B cell (primary cell): ENCODE results near the gene CHRNA7. TPM values are rescaled to one million over a fixed set of nuclear protein-coding genes. Genes with fewer than 3 reads are reported as not detected.

Experiments used
- ATAC-seq: fragments of 200-7000 bp; cut with Tn5 transposase; one replicate; pipeline ENCODE4 v1.10.0; 2021; ENCODE audit warnings: low read depth, mild to moderate bottlenecking, moderate number of reproducible peaks, moderate library complexity
- CTCF ChIA-PET: fragments of 350-600 bp; sonication (Branson Sonifier 250); formaldehyde crosslinking; loops from one replicate; lab custom pipeline; 2021; ENCODE audit warnings: antibody characterized with exemption, inconsistent platforms; lab: Charles Lee
- POLR2A ChIA-PET: fragments of 350-600 bp; sonication (Branson Sonifier 250); formaldehyde crosslinking; loops from one replicate; lab custom pipeline; 2021; ENCODE audit warnings: antibody characterized with exemption; lab: Charles Lee
- DNase-seq: peaks from one replicate; pipeline ENCODE4 v3.0.0; 2013
- H2AFZ ChIP-seq: 2 replicates; pipeline ENCODE4 v1.6.1; 2012; ENCODE audit warnings: mild to moderate bottlenecking, low read depth, low read length; ENCODE audit not compliant: insufficient read depth, poor library complexity, severe bottlenecking
- H3K27ac ChIP-seq, 2 donors: 1 replicate in 1 of 2; 2 replicates in 1 of 2; pipeline ENCODE4 v1.5.1; 2012 to 2013; ENCODE audit warnings: low read length in 2 of 2, mild to moderate bottlenecking in 2 of 2, moderate library complexity in 1 of 2
- H3K27me3 ChIP-seq, 4 experiments: fragments of 200-600 bp in 1 of 4; sonication (generic) in 1 of 4; replicated peaks in 1 of 4; 1 replicate in 2 of 4; 2 replicates in 2 of 4; pipeline versions ENCODE4 v1.6.1 to v1.7.0; 2013 to 2016; ENCODE audit warnings: low read length in 3 of 4, mild to moderate bottlenecking in 2 of 4, mixed read lengths in 1 of 4, moderate library complexity in 1 of 4; ENCODE audit not compliant: insufficient read depth in 4 of 4, control insufficient read depth in 3 of 4; ENCODE audit errors: control extremely low read depth in 1 of 4
- H3K36me3 ChIP-seq, 2 experiments: replicated peaks in 1 of 2; 1 replicate in 1 of 2; 2 replicates in 1 of 2; pipeline versions ENCODE4 v1.6.1 to v1.7.1; 2013; ENCODE audit warnings: low read length in 1 of 2; ENCODE audit not compliant: insufficient read depth in 2 of 2, control insufficient read depth in 1 of 2; ENCODE audit errors: control extremely low read depth in 1 of 2, extremely low read depth in 1 of 2
- H3K4me1 ChIP-seq, 2 donors: fragments of 200-600 bp in 1 of 2; sonication (generic) in 1 of 2; 1 replicate in 1 of 2; 2 replicates in 1 of 2; pipeline versions ENCODE4 v1.5.1 to v1.6.1; 2013 to 2017; ENCODE audit warnings: low read length in 2 of 2; ENCODE audit not compliant: control insufficient read depth in 2 of 2, insufficient read depth in 2 of 2
- H3K4me2 ChIP-seq: replicated peaks from 2 replicates; pipeline ENCODE3; 2012; ENCODE audit warnings: mild to moderate bottlenecking, low read depth, low read length; ENCODE audit not compliant: poor library complexity, severe bottlenecking
- H3K4me3 ChIP-seq, 5 experiments: fragments of 200-600 bp in 1 of 5; sonication (generic) in 1 of 5; 1 replicate in 3 of 5; 2 replicates in 2 of 5; pipeline versions ENCODE4 v1.5.1 to v1.7.0; 2011 to 2016; ENCODE audit warnings: low read length in 4 of 5, mild to moderate bottlenecking in 4 of 5, low read depth in 2 of 5, control low read depth in 1 of 5, moderate library complexity in 1 of 5; ENCODE audit not compliant: insufficient read depth in 1 of 5; ENCODE audit errors: control extremely low read depth in 1 of 5, extremely low read depth in 1 of 5
- H3K79me2 ChIP-seq: fragments of 200-600 bp; sonication (generic); one replicate; pipeline ENCODE4 v1.6.0; 2016; ENCODE audit warnings: low read length; ENCODE audit not compliant: control insufficient read depth, insufficient read depth
- H3K9ac ChIP-seq: fragments of 200-600 bp; sonication (generic); 2 replicates; pipeline ENCODE4 v1.6.1; 2017; ENCODE audit warnings: mild to moderate bottlenecking, low read length, moderate library complexity
- H3K9me3 ChIP-seq, 3 donors: one replicate each; pipeline versions ENCODE4 v1.6.1 to v1.7.1; 2013; ENCODE audit warnings: low read length in 2 of 3; ENCODE audit not compliant: control insufficient read depth in 2 of 3, insufficient read depth in 1 of 3; ENCODE audit errors: control extremely low read depth in 1 of 3
- H4K20me1 ChIP-seq: 2 replicates; pipeline ENCODE4 v1.6.0; 2012; ENCODE audit warnings: mild to moderate bottlenecking, low read length; ENCODE audit not compliant: insufficient read depth, control insufficient read depth, poor library complexity, severe bottlenecking
- H3K27ac Mint-ChIP-seq: one replicate; pipeline ENCODE4 v1.8.0; 2021; ENCODE audit warnings: mixed read lengths
- H3K27me3 Mint-ChIP-seq: one replicate; pipeline ENCODE4 v1.8.0; 2021; ENCODE audit warnings: mixed read lengths
- H3K4me1 Mint-ChIP-seq: one replicate; pipeline ENCODE4 v1.8.0; 2021; ENCODE audit warnings: mixed read lengths
- H3K4me3 Mint-ChIP-seq: one replicate; pipeline ENCODE4 v1.8.0; 2021; ENCODE audit warnings: mixed read lengths
- H3K9me3 Mint-ChIP-seq: one replicate; pipeline ENCODE4 v1.8.0; 2022; ENCODE audit warnings: mixed read lengths; ENCODE audit not compliant: insufficient read depth
- EZH2 ChIP-seq: IDR thresholded peaks from 2 replicates; pipeline ENCODE4 v1.6.1; 2012; ENCODE audit warnings: borderline replicate concordance, low read depth, mild to moderate bottlenecking, moderate library complexity, low read length; ENCODE audit not compliant: insufficient read depth, poor library complexity, severe bottlenecking
- WGBS: methylation state at CpG from one replicate; pipeline ENCODE4 v1.1.5; 2013; ENCODE audit warnings: missing lambda C conversion rate; ENCODE audit not compliant: insufficient coverage; 5-methylcytosine and 5-hydroxymethylcytosine counted together
- intact Hi-C: fragments of 100-400 bp; cut with micrococcal nuclease; formaldehyde crosslinking; loops from one replicate; pipeline ENCODE4 v1.10.0; 2022
- polyA plus RNA-seq: library from polyadenylated mRNA; depleted of rRNA; stranded (reverse); fragments of >200 nt; gene quantifications from 2 replicates; pipeline ENCODE4 v1.2.3, GENCODE V29; 2012
- small RNA-seq: library from RNA; depleted of rRNA; stranded (forward); fragments of <200 nt; gene quantifications from one replicate; pipeline ENCODE3, GENCODE V24; 2012; ENCODE audit warnings: low replicate concordance, low read depth; ENCODE audit not compliant: insufficient read length
- total RNA-seq, 2 donors: library from RNA; stranded (reverse); fragments of 120-200 nt in 1 of 2; gene quantifications; 1 replicate in 1 of 2; 2 replicates in 1 of 2; pipeline versions ENCODE4 v1.2.3 to v1.2.4, GENCODE V29; 2013 to 2022
- TF ChIP-seq, protein P1 (sequence below): fragments of 200-600 bp; IDR thresholded peaks from one replicate; pipeline ENCODE4 v1.8.0; 2022; ENCODE audit warnings: antibody characterized with exemption, mild to moderate bottlenecking

The CHRNA7 gene
- total and polyA plus RNA-seq, 2 donors (not counting 1 experiment from before 2014, with no cell fraction given): 0.16 TPM; not detected in 1

- POLR2A ChIA-PET: no interaction called here
- Histone ChIP-seq H3K27me3 (peaks cover 0 to 3% (median 0%) of the 10 kb centered on the region in 4 experiments), H3K79me2 (no peaks in the 10 kb centered on the region), H4K20me1 (no peaks in the 10 kb centered on the region), H2AFZ (no peak overlapping the region), H3K4me3 (no peak overlapping the region), H3K9ac (no peak overlapping the region), H3K4me2 (no peak overlapping the region), H3K4me1 (no peaks in the 10 kb centered on the region), H3K27ac (no peak overlapping the region), H3K36me3 (no peaks in the 10 kb centered on the region), H3K9me3 (peaks cover 0 to 11% (median 2%) of the 10 kb centered on the region in 3 donors)
- H3K4me1 Mint-ChIP-seq: no peaks in the 10 kb centered on the region
- DNase-seq (no peak), ATAC-seq (no peak)
- intact Hi-C loops: no loop called here
- no peak for TF ChIP-seq EZH2
- TF ChIP-seq, protein P1, sequence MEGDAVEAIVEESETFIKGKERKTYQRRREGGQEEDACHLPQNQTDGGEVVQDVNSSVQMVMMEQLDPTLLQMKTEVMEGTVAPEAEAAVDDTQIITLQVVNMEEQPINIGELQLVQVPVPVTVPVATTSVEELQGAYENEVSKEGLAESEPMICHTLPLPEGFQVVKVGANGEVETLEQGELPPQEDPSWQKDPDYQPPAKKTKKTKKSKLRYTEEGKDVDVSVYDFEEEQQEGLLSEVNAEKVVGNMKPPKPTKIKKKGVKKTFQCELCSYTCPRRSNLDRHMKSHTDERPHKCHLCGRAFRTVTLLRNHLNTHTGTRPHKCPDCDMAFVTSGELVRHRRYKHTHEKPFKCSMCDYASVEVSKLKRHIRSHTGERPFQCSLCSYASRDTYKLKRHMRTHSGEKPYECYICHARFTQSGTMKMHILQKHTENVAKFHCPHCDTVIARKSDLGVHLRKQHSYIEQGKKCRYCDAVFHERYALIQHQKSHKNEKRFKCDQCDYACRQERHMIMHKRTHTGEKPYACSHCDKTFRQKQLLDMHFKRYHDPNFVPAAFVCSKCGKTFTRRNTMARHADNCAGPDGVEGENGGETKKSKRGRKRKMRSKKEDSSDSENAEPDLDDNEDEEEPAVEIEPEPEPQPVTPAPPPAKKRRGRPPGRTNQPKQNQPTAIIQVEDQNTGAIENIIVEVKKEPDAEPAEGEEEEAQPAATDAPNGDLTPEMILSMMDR: no peak
- no peak overlapping the region for H3K4me3 Mint-ChIP-seq
- WGBS: 44% methylated on average over 3 of the region's 3 CpGs
- H3K9me3 Mint-ChIP-seq: peaks cover 7% of the 10 kb centered on the region
- no peaks in the 10 kb centered on the region for H3K27me3 Mint-ChIP-seq
- no peak overlapping the region for H3K27ac Mint-ChIP-seq
- CTCF ChIA-PET: no interaction called here
These were observed 188.4 kb downstream of the CHRNA7 start for GRCh38 chr15:32218666-32219065.

Small RNA genes within 50 kb of the gene (small RNA-seq; reads per million reads assigned to genes)
- not detected for gene RF00019

Other genes starting within 250 kb of the CHRNA7 start
- gene OTUD7A, start 159.8 kb upstream of the CHRNA7 start, total RNA-seq: 0.34 and 0.39 TPM in 2 replicates
- 0.04 and 0.06 TPM in 2 replicates for gene OTUD7A, start 159.8 kb upstream of the CHRNA7 start, polyA plus RNA-seq